Left ventricle myocardium superior (tissue), 1 donor: Measurements from ENCODE around the gene PLK4. TPM values are rescaled to one million over a fixed set of nuclear protein-coding genes. Genes with fewer than 3 reads are reported as not detected.
"Not testable (repeated sequence)": the region's sequence is repeated elsewhere in the genome, so short reads cannot be mapped to it uniquely, and the experiment has no call there.

Experiments
- ATAC-seq: fragments of 200-7000 bp; cut with Tn5 transposase; one replicate; pipeline ENCODE4 v1.9.1; 2020; ENCODE audit warnings: mild to moderate bottlenecking, moderate library complexity
- DNase-seq: peaks from one replicate; pipeline ENCODE4 v3.0.0-alpha.2; 2020
- intact Hi-C: fragments of 100-400 bp; cut with micrococcal nuclease; formaldehyde crosslinking; loops from one replicate; pipeline ENCODE4 v1.11.0; 2022
- total RNA-seq: library from RNA; stranded (reverse); fragmentation: NEBNext Ultra II Directional; extraction: Animal tissue kit (Norgen Biotek cat#: 25700); gene quantifications from one replicate; pipeline ENCODE4 v1.2.1, GENCODE V29; 2021
- donor health status: DM: no; HTN: yes; CAD: no; lungs with severe emphysema.

The PLK4 gene
- total RNA-seq, 1 donor from 2014 or later = 1.3 TPM

DNA sequence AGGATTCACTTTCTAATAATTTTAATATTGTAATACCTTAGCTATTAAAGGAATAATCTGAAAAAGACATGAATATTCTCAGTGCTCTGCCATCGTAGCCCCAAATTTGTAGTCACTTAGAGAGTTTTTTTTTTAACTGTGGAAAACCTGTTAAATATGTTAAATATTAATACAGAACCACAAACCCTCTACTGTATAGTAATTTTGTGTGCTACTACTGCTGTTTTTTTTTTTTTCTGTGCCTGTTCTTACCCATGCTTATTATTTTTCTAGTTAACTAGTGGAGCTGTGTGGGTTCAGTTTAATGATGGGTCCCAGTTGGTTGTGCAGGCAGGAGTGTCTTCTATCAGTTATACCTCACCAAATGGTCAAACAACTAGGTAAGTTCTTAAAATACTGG lies 15.8 kb downstream of the PLK4 start:
- intact Hi-C loops = no loop called here
- no peak for DNase-seq
- no peak for ATAC-seq

DNA sequence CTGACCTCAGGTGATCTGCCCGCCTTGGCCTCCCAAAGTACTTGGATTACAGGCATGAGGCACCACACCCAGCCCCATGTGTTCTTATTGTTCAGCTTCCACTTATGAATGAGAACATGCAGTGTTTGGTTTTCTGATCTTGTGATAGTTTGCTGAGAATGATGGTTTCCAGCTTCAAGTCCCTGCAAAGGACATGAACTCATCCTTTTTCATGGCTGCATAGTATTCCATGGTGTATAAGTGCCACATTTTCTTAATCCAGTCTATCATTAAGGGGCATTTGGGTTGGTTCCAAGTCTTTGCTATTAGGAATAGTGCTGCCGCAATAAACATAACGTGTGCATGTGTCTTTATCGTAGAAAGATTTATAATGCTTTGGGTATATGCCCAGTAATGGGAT lies 19.0 kb downstream of the PLK4 start:
- DNase-seq, intact Hi-C loops, ATAC-seq: not testable (repeated sequence)

DNA sequence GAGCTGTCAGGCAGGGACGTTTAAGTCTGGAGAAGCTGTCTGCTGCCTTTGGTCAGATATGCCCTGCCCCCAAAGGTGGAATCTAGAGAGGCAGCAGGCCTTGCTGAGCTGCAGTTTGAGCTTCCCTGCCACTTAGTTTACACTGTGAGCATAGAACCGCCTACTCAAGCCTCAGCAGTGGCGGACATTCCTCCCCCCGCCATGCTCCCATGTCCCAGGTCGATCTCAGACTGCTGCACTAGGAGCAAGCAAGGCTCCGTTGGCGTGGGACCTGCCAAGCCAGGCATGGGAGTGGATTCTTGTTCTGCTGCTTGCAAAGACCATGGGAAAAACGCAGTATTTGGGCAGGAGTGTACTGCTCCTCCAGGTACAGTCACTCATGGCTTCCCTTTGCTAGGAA lies 24.3 kb downstream of the PLK4 start:
- intact Hi-C loops = no loop called here
- DNase-seq (no peak), ATAC-seq (no peak)

DNA sequence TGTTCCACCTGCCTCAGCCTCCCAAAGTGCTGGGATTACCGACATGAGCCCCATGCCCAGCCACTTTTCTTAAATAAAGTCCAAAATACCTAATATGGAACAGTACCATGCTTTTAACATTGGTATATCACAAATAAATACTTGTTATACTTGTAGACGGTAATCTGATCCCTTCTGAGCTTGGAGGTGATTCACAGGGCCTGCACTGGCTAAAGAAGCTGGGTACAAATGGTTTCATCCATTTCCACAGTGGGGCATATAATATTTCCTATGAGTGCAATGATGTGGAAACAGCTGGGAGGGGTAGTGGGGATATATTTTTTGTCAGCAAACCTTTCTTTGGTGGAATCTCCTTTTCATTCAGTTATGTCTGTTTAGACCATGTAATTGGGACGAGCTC lies 35.8 kb downstream of the PLK4 start:
- no peak for DNase-seq
- intact Hi-C loops = no loop called here
- no peak for ATAC-seq

DNA sequence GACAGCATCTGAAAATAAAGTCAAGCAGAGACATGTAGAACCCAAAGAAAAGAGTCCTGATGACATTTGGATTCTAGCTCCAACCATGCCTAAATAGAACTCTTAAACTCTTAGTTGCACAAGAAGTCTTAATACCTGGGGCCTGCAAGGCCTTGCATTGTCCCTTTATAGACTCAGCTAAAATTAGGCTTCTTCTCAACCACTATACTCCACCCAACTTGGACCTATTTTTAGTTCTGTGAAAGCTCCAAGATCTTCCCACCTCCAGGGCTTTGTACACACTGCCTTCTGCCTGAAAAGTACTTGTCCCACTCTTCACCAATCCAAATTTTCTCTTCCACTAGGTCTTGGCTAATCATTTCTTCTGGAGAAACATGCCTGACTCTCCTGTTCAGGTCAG lies 36.5 kb downstream of the PLK4 start:
- peak; percentile 97 for ATAC-seq

DNA sequence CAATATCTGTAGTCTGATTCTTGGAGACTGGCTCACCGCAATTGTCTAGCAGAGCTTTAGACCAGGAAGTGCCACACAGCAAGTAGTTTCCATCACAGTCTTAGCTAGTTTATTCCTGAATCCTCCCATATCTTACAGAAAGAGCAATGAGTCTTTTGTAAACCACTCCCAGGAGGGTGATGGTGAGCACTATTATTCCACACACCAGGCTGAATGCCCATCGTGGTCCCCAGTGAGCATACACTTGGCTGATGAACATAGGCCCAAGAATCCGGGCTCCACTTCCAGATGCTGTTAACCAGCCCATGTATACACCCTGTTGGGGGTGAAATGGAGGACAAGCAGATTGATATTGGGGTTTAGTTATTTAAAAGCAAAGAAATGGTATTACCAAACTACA lies 39.8 kb downstream of the PLK4 start:
- ATAC-seq (no peak), DNase-seq (no peak)
- intact Hi-C loops = no loop called here

More for the DNA sequence above, 36.5 kb downstream of the PLK4 start:
- intact Hi-C loops = no loop called here
- no peak for DNase-seq

DNA sequence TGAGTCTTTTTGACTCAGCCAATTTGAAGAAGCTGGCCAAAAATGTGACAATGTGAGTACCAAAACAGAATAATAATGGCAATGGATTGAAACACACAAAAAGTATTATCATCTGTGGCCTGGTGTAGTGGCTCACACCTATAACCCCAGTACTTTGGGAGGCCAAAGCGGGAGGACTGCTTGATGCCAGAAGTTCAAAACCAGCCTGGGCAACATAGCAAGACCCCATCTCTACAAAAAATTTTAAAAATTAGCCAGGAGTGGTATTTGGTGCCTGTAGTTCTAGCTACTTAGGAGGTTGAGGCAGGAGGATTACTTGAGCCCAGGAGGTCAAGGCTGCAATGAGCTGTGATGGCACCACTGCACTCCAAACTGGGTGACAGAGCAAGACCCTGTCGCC lies 41.5 kb downstream of the PLK4 start:
- intact Hi-C loops = no loop called here
- no peak for DNase-seq
- ATAC-seq = no peak

DNA sequence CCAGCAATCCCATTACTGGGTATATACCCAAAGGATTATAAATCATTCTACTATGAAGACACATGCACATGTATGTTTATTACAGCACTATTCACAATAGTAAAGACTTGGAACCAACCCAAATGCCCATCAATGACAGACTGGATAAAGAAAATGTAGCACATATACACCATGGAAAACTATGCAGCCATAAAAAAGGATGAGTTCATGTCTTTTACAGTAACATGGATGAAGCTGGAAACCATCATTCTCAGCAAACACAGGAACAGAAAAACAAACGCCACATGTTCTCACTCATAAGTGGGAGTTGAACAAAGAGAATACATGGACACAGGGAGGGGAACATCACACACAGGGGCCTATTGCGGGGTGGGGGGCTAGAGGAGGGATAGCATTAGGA lies 45.0 kb downstream of the PLK4 start:
- ATAC-seq, DNase-seq, intact Hi-C loops: not testable (repeated sequence)

DNA sequence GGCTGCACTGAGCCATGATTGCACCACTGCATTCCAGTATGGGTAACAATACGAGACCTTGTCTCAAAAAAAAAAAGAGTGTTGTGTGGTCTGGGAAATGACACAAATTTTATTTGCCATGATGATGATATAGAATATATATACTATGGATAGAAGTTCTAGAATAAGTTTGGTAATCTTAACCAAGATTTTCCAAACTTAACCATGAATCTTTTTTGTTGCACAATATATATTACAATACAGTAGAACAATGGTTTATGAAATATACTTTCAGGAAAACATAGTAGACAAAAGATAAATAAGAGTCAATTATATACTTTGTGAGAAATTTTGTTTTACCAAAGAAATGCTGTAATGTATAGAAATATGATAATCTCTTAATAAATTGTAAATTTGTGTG lies 49.5 kb downstream of the PLK4 start:
- ATAC-seq (no peak), DNase-seq (no peak)
- intact Hi-C loops = no loop called here

DNA sequence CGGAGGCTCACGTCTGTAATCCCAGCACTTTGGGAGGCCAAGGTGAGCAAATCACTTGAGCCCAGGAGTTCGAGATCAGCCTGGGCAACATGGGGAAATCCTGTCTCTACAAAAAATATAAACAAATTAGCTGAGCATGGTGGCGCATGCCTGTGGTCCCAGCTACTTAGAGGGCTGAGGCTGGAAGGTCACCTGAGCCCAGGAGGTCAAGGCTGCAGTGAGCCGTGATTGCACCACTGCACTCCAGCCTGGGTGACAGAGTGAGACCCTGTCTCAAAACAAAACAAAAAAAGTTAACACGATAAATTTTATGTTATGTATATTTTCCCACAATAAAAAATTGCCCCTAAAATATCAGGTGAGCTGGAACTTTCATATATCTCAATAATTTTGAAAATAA lies 51.1 kb downstream of the PLK4 start:
- intact Hi-C loops, ATAC-seq, DNase-seq: not testable (repeated sequence)

DNA sequence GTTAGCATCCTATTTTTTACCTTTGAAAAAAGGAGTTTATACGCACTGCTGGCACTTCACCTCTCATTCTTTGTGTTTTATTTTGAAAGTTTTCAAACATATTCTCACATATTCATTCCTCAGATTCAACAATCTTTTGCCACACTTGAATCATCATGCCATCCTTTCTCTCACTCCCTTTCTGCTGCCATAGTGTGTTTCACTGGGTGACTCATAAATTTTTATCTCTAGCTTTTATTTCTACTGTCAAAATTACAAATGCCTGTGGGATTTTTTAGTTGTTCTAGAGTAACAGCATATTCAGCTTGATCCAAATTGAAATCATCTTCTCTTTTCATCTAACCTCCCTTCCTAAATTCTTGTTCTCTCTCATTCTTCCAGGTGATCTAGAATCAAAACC lies 56.3 kb downstream of the PLK4 start:
- ATAC-seq = no peak
- DNase-seq = no peak
- intact Hi-C loops = no loop called here

Other genes starting within 250 kb of the PLK4 start
- 4.6 TPM for gene INTU, start 247.9 kb upstream of the PLK4 start, total RNA-seq
- not detected for gene SLC25A31, start 150.5 kb upstream of the PLK4 start, total RNA-seq
- gene HSPA4L, start 98.6 kb upstream of the PLK4 start, total RNA-seq = 10.9 TPM
- 9.4 TPM for gene MFSD8, start 84.3 kb downstream of the PLK4 start, total RNA-seq
- gene ABHD18, start 84.5 kb downstream of the PLK4 start, total RNA-seq = 10.0 TPM
- 15.9 TPM for gene LARP1B, start 180.4 kb downstream of the PLK4 start, total RNA-seq